GM12878 (cell line): ENCODE measurements around the gene APEX2. TPM values are rescaled to one million over a fixed set of nuclear protein-coding genes. Genes with fewer than 3 reads are reported as not detected.
A peak's percentile ranks its signal among the peaks of the same experiment; 100 is the strongest.

Source experiments
- ASH2L ChIP-seq: fragments of 300-600, 200-600 bp; sonication (generic); IDR thresholded peaks from 2 replicates; pipeline ENCODE4 v1.6.1; 2017; ENCODE audit warnings: low read depth, mild to moderate bottlenecking, borderline replicate concordance
- BRCA1 ChIP-seq: IDR thresholded peaks from 2 replicates; pipeline ENCODE4 v1.6.1; 2011; ENCODE audit warnings: low read depth, low read length, improper control_type of control experiment
- EED ChIP-seq: sonication (generic); IDR thresholded peaks from 2 replicates; pipeline ENCODE4 v1.6.1; 2016; ENCODE audit warnings: antibody characterized with exemption, low read depth
- MTA2 ChIP-seq: fragments of 450-650 bp; IDR thresholded peaks from 2 replicates; pipeline ENCODE4 v1.6.1; 2016; ENCODE audit warnings: low read depth, mild to moderate bottlenecking, moderate library complexity
- NR2C1 ChIP-seq: fragments of 450-650 bp; IDR thresholded peaks from 2 replicates; pipeline ENCODE4 v1.6.1; 2017; ENCODE audit warnings: antibody characterized with exemption, mild to moderate bottlenecking, moderate library complexity
- RUNX3 ChIP-seq: IDR thresholded peaks from 2 replicates; pipeline ENCODE4 v1.6.1; 2012; ENCODE audit warnings: low read length, inconsistent platforms
- SIN3A ChIP-seq: IDR thresholded peaks from 2 replicates; pipeline ENCODE4 v1.6.1; 2012; ENCODE audit warnings: low read depth, low read length, improper control_type of control experiment
- TCF12 ChIP-seq: IDR thresholded peaks from 2 replicates; pipeline ENCODE4 v1.6.1; 2011; ENCODE audit warnings: low read depth, mild to moderate bottlenecking, low read length
- ZBTB11 ChIP-seq: fragments of 450-650 bp; formaldehyde crosslinking; IDR thresholded peaks from 2 replicates; pipeline ENCODE4 v1.5.0; 2022; ENCODE audit warnings: mild to moderate bottlenecking, missing genetic modification characterization
- ZBTB4 ChIP-seq: fragments of 450-650 bp; formaldehyde crosslinking; IDR thresholded peaks from 2 replicates; pipeline ENCODE4 v1.4.0; 2022; ENCODE audit warnings: mild to moderate bottlenecking, moderate library complexity
- ZNF207 ChIP-seq: fragments of 450-650 bp; IDR thresholded peaks from 2 replicates; pipeline ENCODE4 v1.6.1; 2014; ENCODE audit warnings: antibody characterized with exemption, mild to moderate bottlenecking, borderline replicate concordance
- ZNF274 ChIP-seq: IDR thresholded peaks from one replicate; pipeline ENCODE4 v1.8.0; 2011; ENCODE audit not compliant: insufficient read length, insufficient read depth
- ZNF622 ChIP-seq: fragments of 450-650 bp; IDR thresholded peaks from 2 replicates; pipeline ENCODE4 v1.6.1; 2017; ENCODE audit warnings: mild to moderate bottlenecking, inconsistent platforms
- polyA plus RNA-seq, 11 experiments: library from polyadenylated mRNA; depleted of rRNA in 4 of 11; unstranded in 6 of 11; stranded (reverse) in 5 of 11; fragments of >200 nt; fragmentation: Nextera tagmentation in 4 of 11; fragmentation: Illumina TruSeq in 1 of 11; extraction: Ambion mirVana in 4 of 11; extraction: Trizol in 1 of 11; gene quantifications; 1 replicate in 1 of 11; 2 replicates in 10 of 11; pipeline versions ENCODE4 v1.2.1 to v1.2.3, GENCODE V29; 2011 to 2016; ENCODE audit warnings: inconsistent platforms in 2 of 11, missing spikeins in 2 of 11, low read depth in 1 of 11
- total RNA-seq, 4 experiments: library from RNA; depleted of rRNA in 3 of 4; stranded (reverse); fragments of >200 nt in 3 of 4; fragmentation: Illumina TruSeq in 1 of 4; extraction: Trizol in 1 of 4; gene quantifications; 2 replicates each; pipeline versions ENCODE4 v1.2.1 to v1.2.3, GENCODE V29; 2013 to 2021
- TF ChIP-seq, protein P1 (sequence below): fragments of 450-650 bp; IDR thresholded peaks from 2 replicates; pipeline ENCODE4 v1.6.1; 2017; ENCODE audit warnings: mild to moderate bottlenecking
- TF ChIP-seq, protein P2 (sequence below): fragments of 150-350 bp; IDR thresholded peaks from 2 replicates; pipeline ENCODE4 v1.6.1; 2016; ENCODE audit warnings: low read depth, low read length
- TF ChIP-seq, protein P3 (sequence below): IDR thresholded peaks from 2 replicates; pipeline ENCODE4 v1.6.1; 2011; ENCODE audit warnings: low read depth, mild to moderate bottlenecking, low read length, moderate library complexity, borderline replicate concordance; ENCODE audit errors: extremely low read depth

The APEX2 gene
- total and polyA plus RNA-seq, 10 of the 15 experiments (the other 5 are each of a cell fraction or from before 2014, with no cell fraction given) = 14.9 to 51.7 (median 35.6) TPM

GRCh38 chrX:54999717-55000598 lies at the start of gene APEX2 (continued):
- TF ChIP-seq ZBTB11 (no peak), MTA2 (no peak), ZBTB4 (no peak), ZNF622 (no peak), RUNX3 (no peak), EED (no peak), ASH2L (no peak), SIN3A (no peak), BRCA1 (no peak), NR2C1 (peak; percentile 62), TCF12 (no peak), ZNF207 (no peak), ZNF274 (no peak)
- TF ChIP-seq, protein P1, sequence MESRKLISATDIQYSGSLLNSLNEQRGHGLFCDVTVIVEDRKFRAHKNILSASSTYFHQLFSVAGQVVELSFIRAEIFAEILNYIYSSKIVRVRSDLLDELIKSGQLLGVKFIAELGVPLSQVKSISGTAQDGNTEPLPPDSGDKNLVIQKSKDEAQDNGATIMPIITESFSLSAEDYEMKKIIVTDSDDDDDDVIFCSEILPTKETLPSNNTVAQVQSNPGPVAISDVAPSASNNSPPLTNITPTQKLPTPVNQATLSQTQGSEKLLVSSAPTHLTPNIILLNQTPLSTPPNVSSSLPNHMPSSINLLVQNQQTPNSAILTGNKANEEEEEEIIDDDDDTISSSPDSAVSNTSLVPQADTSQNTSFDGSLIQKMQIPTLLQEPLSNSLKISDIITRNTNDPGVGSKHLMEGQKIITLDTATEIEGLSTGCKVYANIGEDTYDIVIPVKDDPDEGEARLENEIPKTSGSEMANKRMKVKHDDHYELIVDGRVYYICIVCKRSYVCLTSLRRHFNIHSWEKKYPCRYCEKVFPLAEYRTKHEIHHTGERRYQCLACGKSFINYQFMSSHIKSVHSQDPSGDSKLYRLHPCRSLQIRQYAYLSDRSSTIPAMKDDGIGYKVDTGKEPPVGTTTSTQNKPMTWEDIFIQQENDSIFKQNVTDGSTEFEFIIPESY = no peak
- TF ChIP-seq, protein P2, sequence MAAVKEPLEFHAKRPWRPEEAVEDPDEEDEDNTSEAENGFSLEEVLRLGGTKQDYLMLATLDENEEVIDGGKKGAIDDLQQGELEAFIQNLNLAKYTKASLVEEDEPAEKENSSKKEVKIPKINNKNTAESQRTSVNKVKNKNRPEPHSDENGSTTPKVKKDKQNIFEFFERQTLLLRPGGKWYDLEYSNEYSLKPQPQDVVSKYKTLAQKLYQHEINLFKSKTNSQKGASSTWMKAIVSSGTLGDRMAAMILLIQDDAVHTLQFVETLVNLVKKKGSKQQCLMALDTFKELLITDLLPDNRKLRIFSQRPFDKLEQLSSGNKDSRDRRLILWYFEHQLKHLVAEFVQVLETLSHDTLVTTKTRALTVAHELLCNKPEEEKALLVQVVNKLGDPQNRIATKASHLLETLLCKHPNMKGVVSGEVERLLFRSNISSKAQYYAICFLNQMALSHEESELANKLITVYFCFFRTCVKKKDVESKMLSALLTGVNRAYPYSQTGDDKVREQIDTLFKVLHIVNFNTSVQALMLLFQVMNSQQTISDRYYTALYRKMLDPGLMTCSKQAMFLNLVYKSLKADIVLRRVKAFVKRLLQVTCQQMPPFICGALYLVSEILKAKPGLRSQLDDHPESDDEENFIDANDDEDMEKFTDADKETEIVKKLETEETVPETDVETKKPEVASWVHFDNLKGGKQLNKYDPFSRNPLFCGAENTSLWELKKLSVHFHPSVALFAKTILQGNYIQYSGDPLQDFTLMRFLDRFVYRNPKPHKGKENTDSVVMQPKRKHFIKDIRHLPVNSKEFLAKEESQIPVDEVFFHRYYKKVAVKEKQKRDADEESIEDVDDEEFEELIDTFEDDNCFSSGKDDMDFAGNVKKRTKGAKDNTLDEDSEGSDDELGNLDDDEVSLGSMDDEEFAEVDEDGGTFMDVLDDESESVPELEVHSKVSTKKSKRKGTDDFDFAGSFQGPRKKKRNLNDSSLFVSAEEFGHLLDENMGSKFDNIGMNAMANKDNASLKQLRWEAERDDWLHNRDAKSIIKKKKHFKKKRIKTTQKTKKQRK = no peak
- TF ChIP-seq, protein P3, sequence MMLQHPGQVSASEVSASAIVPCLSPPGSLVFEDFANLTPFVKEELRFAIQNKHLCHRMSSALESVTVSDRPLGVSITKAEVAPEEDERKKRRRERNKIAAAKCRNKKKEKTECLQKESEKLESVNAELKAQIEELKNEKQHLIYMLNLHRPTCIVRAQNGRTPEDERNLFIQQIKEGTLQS = no peak
